HL-60 (cell line): ENCODE data around the gene TRAF1.

Source experiments
- DNase-seq, 2 experiments: peaks; one replicate each; pipeline ENCODE4 v3.0.0-alpha.2; 2010 to 2020; ENCODE audit warnings: low read depth in 1 of 2, low spot score in 1 of 2
- H3K27ac ChIP-seq: fragments of 250-450 bp; sonication (Bioruptor Pico); replicated peaks from 2 replicates; pipeline ENCODE4 v1.5.1; 2020; ENCODE audit warnings: mild to moderate bottlenecking, moderate library complexity
- H3K27me3 ChIP-seq: fragments of 250-450 bp; sonication (Bioruptor Pico); 2 replicates; pipeline ENCODE4 v1.5.1; 2021; ENCODE audit warnings: mild to moderate bottlenecking, moderate library complexity; ENCODE audit not compliant: insufficient read depth, poor library complexity, severe bottlenecking
- H3K4me3 ChIP-seq: replicated peaks from 2 replicates; pipeline ENCODE4 v1.5.1; 2011; ENCODE audit warnings: mild to moderate bottlenecking, control low read depth, low read length; ENCODE audit not compliant: insufficient read depth
- GABPA ChIP-seq: IDR thresholded peaks from 2 replicates; pipeline ENCODE4 v1.6.1; 2012; ENCODE audit warnings: low read depth
- POLR2AphosphoS5 ChIP-seq: IDR thresholded peaks from 2 replicates; pipeline ENCODE4 v1.6.1; 2012; ENCODE audit warnings: low read depth
- SPI1 ChIP-seq: IDR thresholded peaks from 2 replicates; pipeline ENCODE4 v1.6.1; 2012; ENCODE audit warnings: low read depth, mild to moderate bottlenecking, borderline replicate concordance
- TF ChIP-seq, protein P1 (sequence below): IDR thresholded peaks from one replicate; pipeline ENCODE4 v1.5.1; 2011; ENCODE audit warnings: low read length, control low read depth, inconsistent platforms; ENCODE audit not compliant: insufficient read depth
- TF ChIP-seq, protein P2 (sequence below): IDR thresholded peaks from 2 replicates; pipeline ENCODE4 v1.6.1; 2012; ENCODE audit warnings: low read depth; ENCODE audit not compliant: insufficient replicate concordance

The TRAF1 gene

DNA sequence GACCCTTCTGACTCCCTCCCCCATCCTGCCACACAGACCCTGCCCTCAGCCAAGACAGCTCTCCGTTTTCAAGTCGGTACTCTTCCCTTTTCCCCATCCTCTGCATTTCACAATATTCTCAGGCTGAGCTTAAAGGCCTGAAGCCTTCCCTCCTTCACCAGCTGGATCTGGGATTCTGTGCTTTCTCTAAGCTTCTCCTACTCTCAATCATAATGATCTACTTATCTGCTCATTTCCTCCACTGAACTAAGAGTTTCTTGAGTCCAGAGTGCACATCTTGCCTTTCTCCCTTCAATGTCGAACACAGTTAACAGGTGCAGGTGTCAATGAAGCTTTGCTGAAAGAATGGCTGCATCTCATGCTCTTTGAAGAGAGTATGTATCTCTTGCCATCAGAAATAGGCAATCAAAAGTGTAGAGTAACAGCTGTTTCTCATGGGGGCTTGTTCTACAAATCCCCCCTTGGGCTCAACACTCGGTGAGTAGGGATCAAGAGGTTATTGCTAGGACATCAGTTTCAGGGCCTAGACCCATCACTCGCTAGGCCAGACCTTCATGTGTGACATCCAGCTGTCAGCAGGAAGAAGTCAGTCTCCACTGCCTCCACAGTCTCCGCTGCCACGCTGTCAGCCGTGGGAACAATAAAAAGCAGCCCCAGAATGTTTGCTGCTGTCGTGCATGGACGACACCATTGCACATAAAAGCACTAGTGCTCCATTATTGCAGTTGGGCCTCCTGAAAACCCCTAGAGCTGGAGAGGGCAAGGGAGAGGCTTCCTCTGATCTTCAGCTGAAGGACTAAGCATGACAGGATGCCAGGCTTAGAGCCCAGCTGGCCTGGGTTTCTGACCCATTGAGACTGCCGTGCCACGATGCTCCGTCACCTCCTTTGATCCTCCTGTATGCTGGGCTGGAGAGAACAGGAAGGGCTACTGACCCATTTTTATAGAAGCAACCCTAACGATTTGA is 23.7 kb downstream of the TRAF1 start:
- TF ChIP-seq POLR2AphosphoS5 (no peak), SPI1 (no peak)
- TF ChIP-seq, protein P1, sequence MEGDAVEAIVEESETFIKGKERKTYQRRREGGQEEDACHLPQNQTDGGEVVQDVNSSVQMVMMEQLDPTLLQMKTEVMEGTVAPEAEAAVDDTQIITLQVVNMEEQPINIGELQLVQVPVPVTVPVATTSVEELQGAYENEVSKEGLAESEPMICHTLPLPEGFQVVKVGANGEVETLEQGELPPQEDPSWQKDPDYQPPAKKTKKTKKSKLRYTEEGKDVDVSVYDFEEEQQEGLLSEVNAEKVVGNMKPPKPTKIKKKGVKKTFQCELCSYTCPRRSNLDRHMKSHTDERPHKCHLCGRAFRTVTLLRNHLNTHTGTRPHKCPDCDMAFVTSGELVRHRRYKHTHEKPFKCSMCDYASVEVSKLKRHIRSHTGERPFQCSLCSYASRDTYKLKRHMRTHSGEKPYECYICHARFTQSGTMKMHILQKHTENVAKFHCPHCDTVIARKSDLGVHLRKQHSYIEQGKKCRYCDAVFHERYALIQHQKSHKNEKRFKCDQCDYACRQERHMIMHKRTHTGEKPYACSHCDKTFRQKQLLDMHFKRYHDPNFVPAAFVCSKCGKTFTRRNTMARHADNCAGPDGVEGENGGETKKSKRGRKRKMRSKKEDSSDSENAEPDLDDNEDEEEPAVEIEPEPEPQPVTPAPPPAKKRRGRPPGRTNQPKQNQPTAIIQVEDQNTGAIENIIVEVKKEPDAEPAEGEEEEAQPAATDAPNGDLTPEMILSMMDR: no peak
- no peak overlapping the region for H3K4me3 ChIP-seq
- H3K27ac ChIP-seq: no peak overlapping the region
- no peak for DNase-seq
- H3K27me3 ChIP-seq: no peaks in the 10 kb centered on the region

DNA sequence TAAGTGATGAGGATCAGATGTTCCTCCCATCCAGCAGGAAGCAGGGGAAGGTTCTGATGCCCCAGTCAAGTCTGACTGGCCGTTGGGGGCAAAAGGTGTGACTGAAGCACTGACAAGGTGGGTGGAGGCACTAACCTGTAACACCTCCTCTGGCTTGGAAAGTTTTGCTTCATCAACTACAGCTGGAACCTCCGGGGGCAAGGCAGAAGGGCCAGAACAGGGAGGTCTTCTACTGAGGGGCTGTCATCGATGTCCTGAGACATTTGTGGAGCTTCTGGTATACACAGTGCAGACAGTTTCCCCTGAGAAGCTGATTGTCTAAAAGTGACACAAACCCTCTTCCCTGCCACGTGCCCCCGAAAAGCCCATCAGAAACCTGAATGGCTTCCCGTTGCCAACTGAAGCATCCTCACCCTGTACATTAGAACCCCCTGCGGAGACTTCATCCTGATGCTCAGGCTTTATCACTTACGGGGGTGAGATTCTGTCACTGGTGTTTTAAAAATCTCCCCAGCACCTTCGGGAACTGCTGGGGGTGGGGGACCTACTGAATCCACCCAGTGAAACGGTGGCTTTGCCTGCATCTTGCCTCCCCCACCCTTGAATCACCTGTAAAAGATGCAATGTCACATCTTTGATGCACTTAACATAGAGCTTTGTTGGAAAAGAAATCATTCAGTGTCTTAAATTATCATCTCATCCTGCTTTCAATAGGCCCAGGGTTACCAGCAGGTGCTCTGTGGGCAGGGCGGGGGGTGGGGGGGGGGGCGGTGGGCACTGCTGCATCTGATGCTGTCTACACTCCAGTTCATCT is 24.6 kb downstream of the TRAF1 start:
- DNase-seq: no peak
- Histone ChIP-seq H3K27me3 (no peaks in the 10 kb centered on the region), H3K4me3 (no peak overlapping the region), H3K27ac (no peak overlapping the region)
- TF ChIP-seq GABPA (no peak), SPI1 (no peak), POLR2AphosphoS5 (no peak)
- TF ChIP-seq, protein P1: no peak
- TF ChIP-seq, protein P2, sequence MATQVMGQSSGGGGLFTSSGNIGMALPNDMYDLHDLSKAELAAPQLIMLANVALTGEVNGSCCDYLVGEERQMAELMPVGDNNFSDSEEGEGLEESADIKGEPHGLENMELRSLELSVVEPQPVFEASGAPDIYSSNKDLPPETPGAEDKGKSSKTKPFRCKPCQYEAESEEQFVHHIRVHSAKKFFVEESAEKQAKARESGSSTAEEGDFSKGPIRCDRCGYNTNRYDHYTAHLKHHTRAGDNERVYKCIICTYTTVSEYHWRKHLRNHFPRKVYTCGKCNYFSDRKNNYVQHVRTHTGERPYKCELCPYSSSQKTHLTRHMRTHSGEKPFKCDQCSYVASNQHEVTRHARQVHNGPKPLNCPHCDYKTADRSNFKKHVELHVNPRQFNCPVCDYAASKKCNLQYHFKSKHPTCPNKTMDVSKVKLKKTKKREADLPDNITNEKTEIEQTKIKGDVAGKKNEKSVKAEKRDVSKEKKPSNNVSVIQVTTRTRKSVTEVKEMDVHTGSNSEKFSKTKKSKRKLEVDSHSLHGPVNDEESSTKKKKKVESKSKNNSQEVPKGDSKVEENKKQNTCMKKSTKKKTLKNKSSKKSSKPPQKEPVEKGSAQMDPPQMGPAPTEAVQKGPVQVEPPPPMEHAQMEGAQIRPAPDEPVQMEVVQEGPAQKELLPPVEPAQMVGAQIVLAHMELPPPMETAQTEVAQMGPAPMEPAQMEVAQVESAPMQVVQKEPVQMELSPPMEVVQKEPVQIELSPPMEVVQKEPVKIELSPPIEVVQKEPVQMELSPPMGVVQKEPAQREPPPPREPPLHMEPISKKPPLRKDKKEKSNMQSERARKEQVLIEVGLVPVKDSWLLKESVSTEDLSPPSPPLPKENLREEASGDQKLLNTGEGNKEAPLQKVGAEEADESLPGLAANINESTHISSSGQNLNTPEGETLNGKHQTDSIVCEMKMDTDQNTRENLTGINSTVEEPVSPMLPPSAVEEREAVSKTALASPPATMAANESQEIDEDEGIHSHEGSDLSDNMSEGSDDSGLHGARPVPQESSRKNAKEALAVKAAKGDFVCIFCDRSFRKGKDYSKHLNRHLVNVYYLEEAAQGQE: no peak

DNA sequence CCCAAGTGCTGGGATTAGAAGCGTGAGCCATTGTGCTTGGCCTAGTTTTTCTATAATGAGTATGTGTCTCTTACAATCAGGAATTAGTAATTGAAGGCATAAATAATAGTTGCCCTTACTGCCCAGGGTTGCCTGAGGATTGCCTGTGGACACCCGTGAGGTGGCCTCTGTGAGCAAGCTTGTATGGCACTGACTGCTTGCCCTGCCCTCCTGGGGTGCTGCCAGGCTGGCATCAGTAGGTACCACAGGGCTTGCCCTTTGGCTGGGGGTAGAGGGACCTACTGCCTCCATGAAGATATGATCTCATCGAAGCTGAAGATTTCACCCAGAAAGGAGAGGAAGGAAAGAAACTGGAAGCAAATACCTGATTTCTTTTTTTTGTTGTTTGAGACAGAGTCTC is 25.8 kb downstream of the TRAF1 start:
- no peak for TF ChIP-seq SPI1
- TF ChIP-seq, protein P2: no peak
- Histone ChIP-seq H3K27me3 (no peaks in the 10 kb centered on the region), H3K4me3 (no peak overlapping the region), H3K27ac (no peak overlapping the region)
- DNase-seq: no peak

DNA sequence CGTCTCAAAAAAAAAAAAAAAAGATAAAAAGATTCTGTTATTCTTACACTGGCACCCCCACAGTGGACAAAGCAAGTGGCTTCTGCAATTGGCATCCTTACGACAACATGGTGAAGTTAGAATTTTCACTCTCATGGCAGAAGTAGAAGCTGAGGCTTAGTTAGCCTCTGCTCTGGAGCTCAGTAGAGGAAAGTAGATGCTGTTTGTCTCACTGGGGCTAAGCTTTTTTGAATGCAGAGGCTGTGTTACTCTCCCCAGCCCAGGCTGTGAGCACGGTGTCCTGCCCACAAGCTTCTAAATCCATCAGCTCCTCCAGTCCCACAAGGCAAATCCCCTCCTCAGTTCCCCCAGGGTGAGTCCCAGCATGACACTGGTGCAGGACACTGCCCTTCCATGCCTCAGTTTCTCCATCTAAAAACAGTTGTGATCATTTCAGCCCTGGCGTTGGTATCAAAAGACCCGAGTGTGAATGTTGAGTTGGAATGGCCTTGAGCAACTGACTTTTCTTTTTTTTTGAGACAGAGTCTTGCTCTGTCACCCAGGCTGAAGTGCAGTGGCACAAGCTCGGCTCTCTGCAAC is 27.0 kb downstream of the TRAF1 start:
- Histone ChIP-seq H3K27ac (no peak overlapping the region), H3K4me3 (no peak overlapping the region), H3K27me3 (no peaks in the 10 kb centered on the region)
- no peak for TF ChIP-seq SPI1
- TF ChIP-seq, protein P2: no peak
- no peak for DNase-seq
